Activated naive CD4-positive, alpha-beta T cell treated with Interleukin-2 at 50 U/mL for 16 hours (primary cell): ENCODE data around the gene ANKRD50.

Experiments
- DNase-seq: peaks from one replicate; pipeline ENCODE4 v3.0.0-alpha.2; 2020

ANKRD50 gene

DNA sequence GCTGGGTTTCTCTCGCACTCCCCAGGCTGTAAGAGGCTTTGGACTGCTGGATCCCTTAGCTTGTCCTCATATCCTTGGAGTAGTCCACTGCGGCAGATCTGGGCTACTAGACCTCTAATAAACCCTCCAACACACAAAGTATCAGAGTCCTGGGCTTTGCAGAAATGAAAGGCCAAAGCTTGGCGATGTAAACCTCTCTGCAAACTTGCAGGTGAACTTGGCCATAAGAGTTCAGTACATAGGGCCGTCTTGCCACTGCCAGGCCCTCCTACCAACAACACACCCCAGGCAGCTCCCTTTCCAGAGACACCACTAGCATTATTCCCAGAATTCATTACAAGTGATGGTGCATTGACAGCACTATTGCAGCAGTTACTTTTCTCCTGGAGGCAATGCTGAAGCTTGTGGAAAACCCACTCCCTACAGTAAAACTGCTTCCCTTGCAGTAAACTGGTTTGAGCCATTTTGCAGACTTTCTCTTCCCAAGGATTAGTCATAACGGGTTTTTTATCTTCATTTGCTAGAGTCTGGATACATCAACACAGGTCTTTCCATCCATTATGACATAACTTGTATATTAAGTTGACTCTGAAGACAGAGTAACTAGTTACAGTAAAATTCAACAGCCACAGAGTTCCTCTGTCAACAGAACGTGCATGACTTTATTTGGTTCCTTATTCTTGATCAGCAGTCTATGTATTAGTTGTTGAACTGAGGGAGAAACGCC, 2.4 kb downstream of the ANKRD50 start:
- DNase-seq: no peak

DNA sequence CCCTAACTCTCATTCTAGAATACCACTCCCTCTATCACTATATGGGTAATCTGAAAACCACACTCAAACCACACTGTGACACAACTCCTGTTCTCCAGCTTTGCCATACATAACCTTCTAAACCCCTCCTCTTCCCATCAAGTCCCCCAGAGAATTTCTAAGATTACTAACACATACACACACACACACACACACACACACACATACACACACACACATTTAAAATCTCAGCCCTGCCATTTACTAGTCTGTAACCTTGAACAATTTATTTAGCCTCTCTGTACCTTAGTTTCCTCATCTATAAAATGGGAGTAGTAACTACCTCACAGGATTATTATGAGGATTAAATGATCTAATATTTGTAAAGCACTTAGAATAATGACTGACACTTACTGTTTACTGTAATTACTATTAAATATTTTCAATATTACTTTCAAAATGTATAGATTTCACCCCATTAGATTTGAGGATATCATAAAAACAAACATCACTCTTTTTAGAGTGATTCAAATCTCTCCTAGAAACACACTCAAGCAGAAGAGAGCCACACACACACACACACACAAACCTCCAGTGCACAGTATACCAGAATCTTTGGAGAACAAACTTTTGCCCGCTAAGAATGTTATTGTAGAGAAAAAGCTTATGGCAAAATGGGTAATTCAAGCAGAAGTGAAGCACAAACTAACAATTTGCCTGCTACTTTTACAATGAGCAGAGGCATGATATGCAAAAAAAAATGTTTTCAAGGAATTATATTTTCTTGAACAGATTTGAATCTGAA, 3.8 kb downstream of the ANKRD50 start:
- no peak for DNase-seq

DNA sequence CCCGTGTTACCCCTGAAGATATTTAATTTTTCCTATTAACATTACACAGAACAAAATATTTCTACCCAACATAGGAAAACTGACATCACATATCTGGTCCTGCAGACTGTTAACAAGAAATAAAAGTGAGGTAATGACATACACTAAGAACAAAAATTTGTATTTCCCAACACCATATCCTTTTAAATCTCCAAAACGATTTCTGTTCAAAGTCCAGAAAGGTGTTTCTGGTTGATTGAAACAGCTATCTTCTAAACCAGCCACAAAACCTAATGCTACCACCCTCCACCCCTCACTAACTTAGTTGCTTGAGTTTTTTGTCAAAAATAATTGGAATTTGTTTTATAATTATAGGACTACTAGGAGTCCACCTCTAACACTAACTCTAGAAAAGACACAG, 7.1 kb downstream of the ANKRD50 start:
- DNase-seq: no peak

DNA sequence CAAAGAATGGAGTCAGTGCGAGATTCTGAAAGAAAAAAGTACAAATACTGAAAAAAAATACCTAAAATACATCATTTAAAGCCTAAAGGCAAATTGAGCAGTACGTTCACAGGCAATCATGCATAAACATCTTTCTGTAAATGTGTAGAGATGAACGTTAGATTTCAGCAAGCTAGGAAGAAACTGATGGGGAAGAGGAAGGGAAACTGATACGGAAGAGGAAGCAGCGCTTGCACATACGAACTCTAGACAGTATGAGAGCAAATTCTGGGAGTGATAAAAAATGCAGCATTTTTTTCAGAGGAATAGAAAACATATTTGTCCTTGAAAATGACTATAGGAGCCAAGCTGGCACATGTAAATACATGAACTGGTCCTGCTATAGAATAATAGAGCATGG, 9.4 kb downstream of the ANKRD50 start:
- DNase-seq: no peak

DNA sequence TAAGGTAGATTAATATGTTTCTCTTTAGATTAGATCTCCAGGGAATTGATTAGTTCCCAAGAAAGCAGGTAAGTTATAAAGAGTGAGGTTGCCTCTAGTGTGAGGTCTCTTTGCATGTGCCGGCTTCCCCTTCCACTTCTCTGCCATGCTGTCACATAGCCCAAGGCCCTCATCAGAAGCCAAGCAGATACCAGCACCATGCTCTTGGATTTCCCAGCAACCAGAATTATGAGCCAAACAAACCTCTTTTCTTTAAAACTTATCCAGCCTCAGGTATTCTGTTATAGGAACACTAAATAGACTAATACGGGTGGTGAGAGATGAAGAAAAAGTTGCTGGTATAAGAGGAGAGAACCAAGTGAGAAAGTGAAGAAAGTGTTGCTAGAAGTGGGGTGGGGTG, 15.1 kb downstream of the ANKRD50 start:
- DNase-seq: no peak

DNA sequence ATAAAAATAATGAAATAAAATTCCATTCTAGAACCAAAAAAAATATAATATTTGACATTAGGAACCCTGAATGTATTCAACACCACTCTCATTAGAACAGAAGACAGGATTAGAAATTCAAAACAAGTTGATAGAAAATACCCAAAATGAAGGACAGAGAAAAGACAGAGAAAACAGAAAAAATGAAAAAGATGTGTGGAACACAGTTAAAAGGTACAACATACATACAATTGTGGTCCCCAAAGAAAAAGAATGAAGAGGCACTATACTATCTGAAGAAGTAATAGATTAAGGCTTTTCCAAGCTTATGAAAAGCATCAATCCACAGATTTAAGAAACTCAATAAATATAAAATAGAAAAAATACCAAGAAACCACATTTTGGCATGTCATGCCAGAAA, 16.4 kb downstream of the ANKRD50 start:
- DNase-seq: no peak

DNA sequence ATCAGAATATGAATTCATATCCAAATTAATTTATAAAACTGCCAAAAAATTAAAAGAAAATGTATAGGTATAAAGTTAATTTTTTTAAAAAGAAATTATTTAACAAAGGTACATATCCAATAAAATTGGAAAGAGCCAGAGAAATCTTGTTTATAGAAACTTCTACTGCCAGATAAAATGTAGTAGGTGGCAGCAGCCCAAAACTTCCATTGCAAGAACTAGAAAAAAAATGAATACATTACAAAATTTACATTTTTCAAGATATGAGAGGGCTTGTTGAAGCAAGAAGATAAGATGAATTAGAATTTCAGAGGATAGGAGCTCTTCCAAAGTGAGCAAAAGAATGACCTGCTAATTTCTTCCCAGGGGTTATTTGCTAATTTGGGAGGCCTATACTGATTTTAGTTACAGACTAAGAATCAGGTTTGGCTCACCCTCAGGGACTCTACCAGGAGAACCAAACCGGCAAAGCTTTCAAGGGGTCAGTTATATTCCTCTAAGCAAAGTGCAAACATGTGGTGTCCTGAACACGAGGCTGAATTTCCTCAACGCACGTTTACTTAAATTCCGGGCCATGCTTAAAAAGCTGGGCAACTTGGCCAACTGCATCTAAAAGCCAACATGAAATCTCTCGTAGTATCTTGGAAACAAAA, 17.5 kb downstream of the ANKRD50 start:
- no peak for DNase-seq

DNA sequence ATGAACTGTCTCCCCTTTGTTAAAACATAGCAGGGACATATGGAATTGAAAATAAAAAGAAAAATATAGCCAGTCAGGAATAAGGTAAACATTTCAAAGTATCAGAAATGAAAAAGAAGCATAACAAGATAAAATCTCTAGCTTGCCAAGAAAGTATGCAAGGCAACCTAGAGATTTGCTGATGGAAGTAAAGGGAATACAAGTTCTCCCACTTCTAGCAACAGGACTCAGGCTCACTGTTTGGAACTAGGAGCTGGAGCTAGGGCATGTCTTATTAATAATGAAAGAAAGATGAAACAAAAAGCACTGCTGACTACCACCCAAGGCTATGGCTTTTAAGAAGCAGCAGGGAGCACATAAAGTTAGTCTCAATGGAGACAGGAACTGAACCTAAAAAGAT, 18.2 kb downstream of the ANKRD50 start:
- no peak for DNase-seq

DNA sequence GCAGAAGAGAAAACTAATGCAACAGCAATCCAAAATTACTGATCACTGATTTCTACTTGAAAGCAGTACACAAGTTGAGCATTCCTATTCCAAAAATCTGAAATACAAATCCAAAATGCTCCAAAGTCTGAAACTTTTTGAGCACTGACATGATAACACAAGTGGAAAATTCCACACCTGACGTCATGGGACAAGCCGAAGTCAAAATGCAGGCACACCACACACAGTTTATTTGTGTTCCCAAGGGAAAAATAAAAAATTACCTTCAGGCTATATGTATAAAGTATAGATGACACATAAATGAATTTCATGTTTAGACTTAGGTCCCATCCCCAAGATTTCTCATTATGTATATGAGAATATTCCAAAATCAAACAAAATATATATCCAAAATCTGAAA, 20.7 kb downstream of the ANKRD50 start:
- no peak for DNase-seq

DNA sequence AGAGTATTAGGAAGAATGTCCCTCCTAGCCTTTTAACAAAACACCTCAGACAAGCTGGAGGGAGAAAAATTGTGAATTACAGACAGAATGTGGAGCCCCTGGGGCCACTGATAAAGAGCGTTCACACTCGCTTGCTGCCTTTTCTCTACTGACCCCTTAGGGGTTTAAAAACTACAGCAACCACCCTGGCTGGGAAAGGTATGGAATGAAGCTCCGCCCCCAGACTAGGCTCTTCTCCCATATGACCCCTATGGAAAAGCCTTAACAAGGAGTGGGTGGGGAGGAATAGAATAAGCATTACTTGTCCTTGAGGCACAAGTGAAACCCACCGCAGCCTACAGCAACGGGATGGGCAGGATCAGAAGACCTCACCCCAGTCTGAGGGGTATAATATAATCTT, 26.3 kb downstream of the ANKRD50 start:
- no peak for DNase-seq

DNA sequence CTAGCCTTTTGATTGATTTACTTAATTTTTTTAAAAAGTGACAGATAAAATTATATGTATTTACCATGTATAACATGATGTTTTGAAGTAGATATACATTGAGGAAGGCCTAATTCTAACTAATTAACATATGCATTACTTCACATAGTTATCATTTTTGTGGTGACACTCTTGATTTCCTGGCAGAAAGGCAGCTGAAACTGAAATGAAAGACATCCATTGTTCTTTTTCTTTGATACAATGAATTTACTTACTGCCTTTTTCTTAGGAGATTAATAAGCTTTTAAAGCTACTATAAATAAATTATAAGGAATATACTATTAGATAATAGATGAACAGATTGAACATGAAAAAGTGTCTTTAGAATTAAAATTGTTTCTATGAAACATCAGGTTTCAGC, 26.7 kb downstream of the ANKRD50 start:
- no peak for DNase-seq

DNA sequence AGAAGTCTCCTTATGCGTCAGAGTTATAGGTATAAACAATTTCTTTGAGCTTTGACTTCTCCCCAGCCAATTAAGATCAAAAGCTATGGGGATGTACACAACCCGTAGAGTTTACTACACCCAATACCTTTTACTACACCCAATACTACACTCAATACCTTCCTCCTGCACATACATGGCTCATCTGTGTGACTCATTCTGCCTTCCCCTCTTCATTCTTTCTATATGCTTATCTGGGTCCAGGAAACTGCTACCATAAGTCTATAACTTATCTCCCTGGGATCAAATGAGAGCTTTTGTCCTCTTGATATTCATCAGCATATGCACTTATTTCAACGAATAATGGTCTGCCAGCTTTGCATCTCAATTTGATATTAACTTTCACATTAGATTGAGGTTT, 28.2 kb downstream of the ANKRD50 start:
- DNase-seq: no peak

DNA sequence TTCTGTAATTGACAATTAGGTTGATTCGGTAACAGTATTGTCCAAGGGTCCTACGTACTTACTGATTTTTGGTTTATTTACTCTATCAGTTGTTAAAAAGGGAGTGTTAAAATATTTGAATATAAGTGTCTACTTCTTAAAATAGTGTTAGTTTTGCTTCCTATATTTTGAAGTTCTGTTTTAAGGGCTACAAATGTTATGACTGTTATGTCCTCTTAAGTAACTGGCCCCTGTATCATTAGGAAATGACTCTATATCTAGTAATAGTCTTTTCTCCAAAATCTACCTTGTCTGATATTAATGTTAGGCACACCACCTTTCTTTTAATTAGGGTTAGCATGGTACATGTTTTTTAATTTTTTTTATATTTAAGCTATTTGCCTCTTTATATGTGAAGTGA, 30.1 kb downstream of the ANKRD50 start:
- no peak for DNase-seq

DNA sequence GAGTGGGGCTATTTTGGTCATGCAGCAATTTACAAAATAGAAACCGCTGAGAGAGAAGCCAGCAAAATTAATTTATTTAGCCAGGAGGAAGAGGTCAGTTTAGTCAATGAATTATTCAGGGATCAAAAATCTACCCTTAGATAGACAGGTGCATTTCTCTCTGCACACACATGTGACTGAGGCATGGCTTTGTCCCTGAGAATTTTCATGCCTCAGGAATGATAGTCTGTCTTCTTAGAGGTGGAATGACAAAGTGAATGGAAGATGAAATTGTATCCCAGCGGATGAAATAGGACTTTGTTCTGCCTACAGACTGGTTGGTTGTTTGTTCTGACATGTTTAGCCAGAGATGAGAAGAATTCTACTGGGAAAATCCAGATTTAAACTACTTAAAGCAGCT, 46.0 kb downstream of the ANKRD50 start:
- no peak for DNase-seq

DNA sequence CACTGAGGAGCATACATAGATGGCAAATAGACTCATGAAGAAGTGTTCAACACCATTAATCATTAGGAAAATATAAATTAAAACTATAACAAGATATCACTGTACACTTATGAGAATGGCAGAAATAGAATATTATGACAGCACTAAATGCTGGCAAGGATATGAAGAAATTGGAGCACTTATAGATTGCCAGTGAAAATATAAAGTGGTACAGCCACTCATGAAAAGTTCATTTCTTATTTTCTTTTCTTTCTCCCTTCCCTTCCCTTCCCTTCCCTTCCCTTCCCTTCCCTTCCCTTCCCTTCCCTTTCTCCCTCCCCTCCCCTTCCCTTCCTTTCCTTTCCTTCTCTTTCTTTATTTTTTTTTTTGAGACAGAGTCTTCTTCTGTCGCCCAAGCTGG, 53.7 kb downstream of the ANKRD50 start:
- DNase-seq: no peak

DNA sequence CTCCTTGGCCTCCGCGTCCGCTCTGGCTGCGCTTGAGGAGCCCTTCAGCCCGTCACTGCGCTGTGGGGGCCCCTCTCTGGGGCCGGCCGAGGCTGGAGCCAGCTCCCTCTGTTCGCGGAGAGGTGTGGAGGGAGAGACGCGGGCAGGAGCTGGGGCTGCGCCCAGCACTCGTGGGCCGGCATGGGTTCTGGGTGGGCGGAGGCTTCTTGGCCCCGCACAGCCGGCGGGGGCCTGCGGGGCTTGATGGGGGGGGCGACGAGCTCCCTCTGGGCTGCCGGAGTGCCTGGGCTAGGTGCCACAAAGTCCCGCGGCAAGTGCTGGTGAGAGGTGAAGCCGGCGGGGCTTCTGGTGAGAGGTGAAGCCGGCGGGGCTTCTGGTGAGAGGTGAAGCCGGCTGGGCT, 61.9 kb downstream of the ANKRD50 start:
- DNase-seq: no peak

DNA sequence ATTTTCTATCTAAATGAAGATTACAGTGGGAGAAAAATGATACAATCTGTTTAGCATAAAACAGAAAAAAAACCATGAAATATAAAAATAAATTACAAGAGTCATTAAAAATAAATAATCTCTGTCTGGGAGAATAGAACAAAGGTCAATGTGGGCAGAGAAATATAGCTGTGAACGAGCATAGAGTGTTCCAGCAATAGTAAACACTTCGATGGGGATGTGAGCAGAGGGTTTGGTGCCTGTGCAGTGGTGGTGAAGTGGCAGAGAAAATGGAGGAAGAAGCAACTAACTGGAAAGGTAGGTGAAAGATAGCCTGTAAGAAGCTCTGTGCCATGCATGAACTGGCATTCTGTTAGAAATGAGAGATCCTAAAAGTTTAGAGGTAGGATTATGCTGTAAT, 64.9 kb downstream of the ANKRD50 start:
- no peak for DNase-seq

DNA sequence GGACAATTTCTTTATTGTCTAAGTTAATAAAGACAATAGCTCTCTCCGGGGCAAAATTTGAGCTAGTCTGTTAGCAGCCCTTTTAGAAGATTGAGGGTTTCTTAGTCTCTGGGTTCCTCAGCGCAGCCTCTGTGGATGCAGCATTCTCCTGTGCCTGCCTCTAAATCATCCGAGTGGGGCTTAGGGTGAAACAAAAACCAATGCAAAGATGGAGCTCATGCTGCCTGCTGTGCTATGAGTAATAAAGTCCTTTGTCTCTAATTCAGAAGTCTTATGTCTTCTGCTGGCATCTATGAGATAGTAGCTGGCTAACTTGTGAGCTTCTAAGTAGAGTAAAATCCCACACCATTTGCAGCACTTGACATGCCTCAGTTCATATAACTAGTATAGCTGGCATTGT, 67.9 kb downstream of the ANKRD50 start:
- no peak for DNase-seq

DNA sequence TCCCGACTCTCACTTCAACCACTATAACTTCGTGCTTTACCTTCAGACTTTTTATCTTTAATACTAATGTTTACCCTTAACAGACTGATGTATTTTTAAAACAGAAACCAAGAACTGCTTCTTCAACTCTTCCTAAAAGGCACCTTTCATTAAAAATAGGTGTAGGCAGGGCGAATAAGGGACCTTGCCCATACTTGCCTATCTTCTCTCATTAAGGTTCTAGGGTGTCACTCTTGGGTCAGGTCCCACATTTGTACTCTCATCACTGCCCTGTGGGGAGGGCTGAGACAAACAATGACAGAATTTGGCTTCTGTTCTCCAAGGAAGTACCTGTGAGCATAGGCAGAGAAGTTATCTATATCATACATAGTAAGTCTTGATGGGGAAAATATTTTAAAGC, 69.7 kb downstream of the ANKRD50 start:
- no peak for DNase-seq

DNA sequence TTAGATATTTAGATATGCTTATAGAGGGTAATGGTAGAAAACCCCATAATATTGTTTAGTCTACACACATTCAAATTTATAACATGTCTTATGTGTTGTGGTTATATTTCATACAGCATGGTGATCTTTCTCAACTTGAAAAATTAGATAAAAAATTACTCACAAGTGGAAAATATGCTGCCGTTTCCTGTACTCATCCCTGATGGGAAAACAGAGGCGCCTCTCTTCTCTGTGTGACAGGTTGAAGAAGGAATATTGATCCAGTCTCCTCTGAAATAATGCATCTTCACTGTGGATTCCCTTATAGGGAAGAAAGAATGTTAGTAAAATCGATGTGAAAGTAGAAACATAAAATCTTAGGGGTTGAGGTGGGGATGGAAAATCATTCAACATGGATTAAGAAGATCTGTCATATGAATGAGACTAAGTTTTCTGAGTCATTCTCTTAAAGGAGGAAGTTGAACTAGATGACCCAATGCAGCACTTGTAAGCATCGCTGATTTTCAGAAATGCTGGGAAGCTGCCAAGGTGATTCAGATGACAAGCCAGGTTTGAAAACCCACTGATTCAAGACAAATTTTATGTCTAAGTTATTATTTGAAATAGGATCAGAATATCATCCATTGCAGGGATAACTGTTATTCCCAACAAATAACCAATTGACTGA, 70.7 kb downstream of the ANKRD50 start:
- DNase-seq: no peak

DNA sequence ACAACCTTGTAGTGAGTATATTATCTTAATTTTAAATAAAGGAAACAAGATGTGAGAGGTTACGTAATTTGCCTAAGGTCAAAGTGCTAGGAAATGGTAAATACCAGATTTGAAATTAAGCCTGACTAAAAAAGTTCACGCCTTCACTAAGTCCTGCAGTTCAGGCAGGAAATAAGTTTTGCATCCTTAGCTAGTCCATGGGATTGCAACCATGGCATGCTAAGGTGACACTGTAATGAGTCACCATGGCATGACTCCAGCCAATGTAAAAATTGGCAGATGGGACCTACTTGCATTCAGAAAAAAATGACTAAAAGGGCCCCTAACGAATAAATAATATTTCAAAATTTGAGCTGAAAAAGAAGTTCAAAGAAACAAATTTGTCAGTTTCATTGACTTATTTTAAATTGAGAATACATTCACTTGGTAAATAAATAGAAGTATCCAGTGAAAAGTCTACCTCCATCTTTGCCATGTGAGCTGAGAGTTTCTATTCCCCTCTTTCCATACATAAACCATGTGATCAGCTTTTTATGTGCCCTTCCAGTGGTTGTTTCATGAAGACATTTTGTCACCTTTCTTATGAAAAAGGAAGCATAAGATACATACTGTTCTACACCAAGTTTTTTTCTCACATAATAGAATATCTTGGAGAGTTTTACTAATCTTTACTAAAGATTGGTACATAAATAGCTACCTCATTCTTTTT, 72.4 kb downstream of the ANKRD50 start:
- DNase-seq: no peak

DNA sequence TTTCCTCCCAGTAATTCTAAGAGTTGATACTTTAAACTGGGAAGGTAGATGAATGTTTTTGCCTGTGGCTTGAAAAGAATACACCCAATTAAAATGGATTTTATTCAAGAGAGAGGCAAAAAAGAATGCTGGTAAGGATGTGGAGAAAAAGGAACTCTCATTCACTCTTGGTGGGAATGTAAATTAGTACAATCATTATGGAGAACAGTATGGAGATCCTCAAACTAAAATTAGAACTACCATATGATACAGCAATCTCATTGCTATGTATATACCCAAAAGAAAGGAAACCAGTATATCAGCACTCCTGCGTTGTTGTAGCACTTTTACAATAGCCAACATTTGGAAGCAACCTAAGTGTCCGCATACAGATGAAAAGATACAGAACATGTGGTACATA, 75.2 kb downstream of the ANKRD50 start:
- DNase-seq: no peak

DNA sequence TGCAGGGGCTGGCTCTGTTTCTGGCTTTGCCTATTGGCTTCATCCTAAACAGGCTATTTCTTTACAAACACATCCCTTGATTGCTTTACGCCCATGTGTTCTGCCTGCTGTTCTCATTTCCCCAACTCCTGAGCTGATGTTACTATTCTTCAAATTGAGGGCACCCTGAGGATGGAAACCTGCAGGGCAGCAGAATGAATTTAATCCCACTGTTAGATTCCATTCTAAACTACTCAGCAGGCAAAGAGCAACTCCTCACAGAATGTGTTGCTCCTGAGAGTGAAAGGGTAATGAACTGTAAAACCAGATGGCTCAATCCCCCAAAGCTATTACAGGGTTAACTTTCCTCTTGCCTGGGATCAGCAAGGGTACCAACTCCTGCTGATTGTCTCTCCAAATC, 75.7 kb downstream of the ANKRD50 start:
- no peak for DNase-seq
